ENCODE measurements around the gene EYS. TPM values are rescaled to one million over a fixed set of nuclear protein-coding genes. Genes with fewer than 3 reads are reported as not detected.

The EYS gene
- total and polyA plus RNA-seq, 4 donors, result 0.08 to 0.63 (median 0.36) TPM

DNA sequence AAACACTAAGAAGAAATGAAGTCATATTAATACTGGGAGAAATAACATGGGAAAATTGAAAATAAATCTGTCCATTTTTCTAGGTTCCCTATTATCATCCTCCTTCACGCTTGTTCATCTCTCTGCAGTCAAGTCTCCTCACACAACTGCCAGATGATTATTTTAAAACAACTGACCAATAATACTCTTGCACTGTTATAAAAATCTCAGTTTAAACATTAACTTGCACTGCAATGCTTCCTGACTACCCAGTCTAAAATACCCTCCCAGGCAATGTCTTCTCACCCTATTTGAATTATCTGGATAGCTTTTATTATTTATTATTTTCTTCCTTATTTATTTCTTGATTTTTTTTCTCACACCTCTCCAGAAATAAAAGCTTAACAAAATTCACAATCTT, 5.7 kb downstream of the EYS start:
- DNase-seq (ENCODE audit: low spot score), result no peak
- Histone ChIP-seq H3K9ac (ENCODE audit: low read depth in 1 of 2, low read length in 2 of 2) (no peak overlapping the region), H3K27me3 (ENCODE audit: control insufficient read depth in 4 of 4, insufficient read depth in 4 of 4, low read length in 3 of 4) (no peaks in the 10 kb centered on the region), H3K27ac (ENCODE audit: low read depth in 1 of 2, low read length in 2 of 2) (no peak overlapping the region), H3K36me3 (ENCODE audit: control insufficient read depth in 4 of 4, insufficient read depth in 3 of 4, low read depth in 1 of 4, low read length in 3 of 4) (no peaks in the 10 kb centered on the region), H3K9me3 (ENCODE audit: control insufficient read depth in 4 of 4, low read length in 3 of 4) (no peaks in the 10 kb centered on the region), H3K4me1 (ENCODE audit: control insufficient read depth in 4 of 4, insufficient read depth in 4 of 4, low read length in 3 of 4) (no peaks in the 10 kb centered on the region), H3K4me3 (ENCODE audit: low read depth in 1 of 3, low read length in 3 of 3) (no peak overlapping the region)
- 77% methylated on average over 1 of the region's 1 CpG for WGBS
- TF ChIP-seq FOXA2 (IDR thresholded peaks at IDR 0.05) (no peak), REST (IDR thresholded peaks at IDR 0.05) (no peak), RAD21 (IDR thresholded peaks at IDR 0.05) (no peak), FOXA1 (IDR thresholded peaks at IDR 0.05) (no peak), SP1 (IDR thresholded peaks at IDR 0.05) (no peak), TAF1 (conservative IDR thresholded peaks at IDR 0.05) (no peak), EGR1 (IDR thresholded peaks at IDR 0.05; ENCODE audit: low read depth in 2 of 2) (no peak), HNF4G (IDR thresholded peaks at IDR 0.05) (no peak)
- TF ChIP-seq, protein P1, sequence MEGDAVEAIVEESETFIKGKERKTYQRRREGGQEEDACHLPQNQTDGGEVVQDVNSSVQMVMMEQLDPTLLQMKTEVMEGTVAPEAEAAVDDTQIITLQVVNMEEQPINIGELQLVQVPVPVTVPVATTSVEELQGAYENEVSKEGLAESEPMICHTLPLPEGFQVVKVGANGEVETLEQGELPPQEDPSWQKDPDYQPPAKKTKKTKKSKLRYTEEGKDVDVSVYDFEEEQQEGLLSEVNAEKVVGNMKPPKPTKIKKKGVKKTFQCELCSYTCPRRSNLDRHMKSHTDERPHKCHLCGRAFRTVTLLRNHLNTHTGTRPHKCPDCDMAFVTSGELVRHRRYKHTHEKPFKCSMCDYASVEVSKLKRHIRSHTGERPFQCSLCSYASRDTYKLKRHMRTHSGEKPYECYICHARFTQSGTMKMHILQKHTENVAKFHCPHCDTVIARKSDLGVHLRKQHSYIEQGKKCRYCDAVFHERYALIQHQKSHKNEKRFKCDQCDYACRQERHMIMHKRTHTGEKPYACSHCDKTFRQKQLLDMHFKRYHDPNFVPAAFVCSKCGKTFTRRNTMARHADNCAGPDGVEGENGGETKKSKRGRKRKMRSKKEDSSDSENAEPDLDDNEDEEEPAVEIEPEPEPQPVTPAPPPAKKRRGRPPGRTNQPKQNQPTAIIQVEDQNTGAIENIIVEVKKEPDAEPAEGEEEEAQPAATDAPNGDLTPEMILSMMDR (IDR thresholded peaks at IDR 0.05; ENCODE audit: low read depth, low read length, missing input control), result no peak

- H3K4me3 ChIP-seq (ENCODE audit: low read depth in 1 of 3, low read length in 3 of 3), result no peak overlapping the region
- WGBS, result 63% methylated on average over 4 of the region's 4 CpGs
- H3K36me3 ChIP-seq (ENCODE audit: control insufficient read depth in 4 of 4, insufficient read depth in 3 of 4, low read depth in 1 of 4, low read length in 3 of 4), result no peaks in the 10 kb centered on the region
- H3K27ac ChIP-seq (ENCODE audit: low read depth in 1 of 2, low read length in 2 of 2), result no peak overlapping the region
- no peak for DNase-seq (ENCODE audit: low spot score)
- TF ChIP-seq HNF4A (conservative IDR thresholded peaks at IDR 0.05) (no peak), NR2F2 (IDR thresholded peaks at IDR 0.05) (no peak), JUND (IDR thresholded peaks at IDR 0.05) (no peak), GABPA (IDR thresholded peaks at IDR 0.05 in 1 of 2, conservative IDR thresholded peaks at IDR 0.05 in 1 of 2) (no peak)
- no peaks in the 10 kb centered on the region for H3K9me3 ChIP-seq (ENCODE audit: control insufficient read depth in 4 of 4, low read length in 3 of 4)
- H3K27me3 ChIP-seq (ENCODE audit: control insufficient read depth in 4 of 4, insufficient read depth in 4 of 4, low read length in 3 of 4), result no peaks in the 10 kb centered on the region
- H3K4me1 ChIP-seq (ENCODE audit: control insufficient read depth in 4 of 4, insufficient read depth in 4 of 4, low read length in 3 of 4), result no peaks in the 10 kb centered on the region
- no peak overlapping the region for H3K9ac ChIP-seq (ENCODE audit: low read depth in 1 of 2, low read length in 2 of 2)
These were observed 6.5 kb downstream of the EYS start for GRCh38 chr6:65700561-65700960.

DNA sequence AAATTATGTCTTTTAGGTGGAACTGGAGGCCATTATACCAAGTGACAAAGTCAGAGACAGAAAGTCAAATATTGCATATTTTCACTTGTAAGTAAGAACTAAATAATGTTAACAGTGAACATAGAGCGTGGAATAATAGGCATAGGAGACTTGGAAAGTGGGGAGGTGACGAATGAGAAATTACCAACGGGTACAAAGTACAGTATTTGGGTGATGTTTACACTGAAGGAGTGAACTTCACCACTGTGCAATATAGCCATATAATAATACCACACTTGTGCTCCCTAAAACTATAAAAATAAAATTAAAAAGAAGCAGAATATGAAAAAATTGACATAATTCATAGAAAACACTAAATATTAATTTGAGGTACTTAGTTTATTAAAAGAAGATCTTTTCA, 14.9 kb downstream of the EYS start:
- H3K27ac ChIP-seq (ENCODE audit: low read depth in 1 of 2, low read length in 2 of 2), result no peak overlapping the region
- no peak overlapping the region for H3K9ac ChIP-seq (ENCODE audit: low read depth in 1 of 2, low read length in 2 of 2)
- no peaks in the 10 kb centered on the region for H3K36me3 ChIP-seq (ENCODE audit: control insufficient read depth in 4 of 4, insufficient read depth in 3 of 4, low read depth in 1 of 4, low read length in 3 of 4)
- 71% methylated on average over 3 of the region's 3 CpGs for WGBS
- no peaks in the 10 kb centered on the region for H3K4me1 ChIP-seq (ENCODE audit: control insufficient read depth in 4 of 4, insufficient read depth in 4 of 4, low read length in 3 of 4)
- TF ChIP-seq, protein P1 (IDR thresholded peaks at IDR 0.05; ENCODE audit: low read depth, low read length, missing input control), result no peak
- no peak for DNase-seq (ENCODE audit: low spot score)
- H3K9me3 ChIP-seq (ENCODE audit: control insufficient read depth in 4 of 4, low read length in 3 of 4), result no peaks in the 10 kb centered on the region
- H3K27me3 ChIP-seq (ENCODE audit: control insufficient read depth in 4 of 4, insufficient read depth in 4 of 4, low read length in 3 of 4), result no peaks in the 10 kb centered on the region
- H3K4me3 ChIP-seq (ENCODE audit: low read depth in 1 of 3, low read length in 3 of 3), result no peak overlapping the region
